ENCODE results near the gene ZFYVE28. TPM values are rescaled to one million over a fixed set of nuclear protein-coding genes. Genes with fewer than 3 reads are reported as not detected.

Gene ZFYVE28
- polyA plus RNA-seq, 3 donors, result 4.4 to 6.9 (median 5.1) TPM

DNA sequence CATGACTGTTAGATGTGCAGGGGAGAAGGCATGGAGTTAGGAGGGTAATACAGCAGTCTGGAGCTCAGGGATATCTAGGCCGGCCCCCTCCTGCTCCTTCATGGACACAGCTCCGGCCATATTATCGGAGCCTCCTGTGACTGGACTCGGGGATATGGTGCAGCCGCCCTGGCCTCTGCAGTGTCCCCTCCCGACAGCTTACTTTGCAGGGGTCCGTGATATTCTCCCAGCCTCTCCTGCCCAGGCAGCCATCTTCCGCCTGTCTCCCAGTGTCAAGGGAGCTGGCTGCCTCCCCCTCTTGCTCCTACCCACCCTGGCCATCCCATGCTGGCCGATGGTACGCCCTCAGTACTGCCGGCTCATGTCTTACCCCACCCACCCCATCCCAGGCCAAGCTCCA lies 30.6 kb upstream of the ZFYVE28 start:
- 92 to 98% (median 92%) methylated on average over 11 of the region's 11 CpGs for WGBS, 3 donors
- no peak overlapping the region for H3K27ac ChIP-seq (ENCODE audit: low read depth, low read length)

DNA sequence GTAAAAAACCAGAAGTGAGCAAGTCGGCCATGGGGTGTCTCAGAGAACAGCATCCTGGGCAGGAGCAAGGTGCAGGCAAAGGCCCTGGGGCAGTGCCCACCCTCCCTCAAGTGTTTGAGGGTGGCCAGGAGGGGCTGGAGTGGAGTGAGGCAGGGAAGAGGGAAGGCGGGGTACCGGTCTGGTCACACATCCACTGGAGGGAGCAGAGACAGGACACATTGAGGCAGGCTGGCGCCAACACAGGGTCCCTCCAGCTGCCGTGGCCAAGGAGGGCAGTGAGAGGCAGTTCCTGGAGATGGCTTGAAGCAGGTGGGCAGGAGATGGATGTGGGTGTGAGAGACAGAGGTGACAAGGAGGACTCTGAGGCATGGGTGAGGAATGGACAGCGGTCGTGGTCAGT lies 30.1 kb upstream of the ZFYVE28 start:
- 90 to 94% (median 94%) methylated on average over 7 of the region's 7 CpGs for WGBS, 3 donors
- no peak overlapping the region for H3K27ac ChIP-seq (ENCODE audit: low read depth, low read length)

DNA sequence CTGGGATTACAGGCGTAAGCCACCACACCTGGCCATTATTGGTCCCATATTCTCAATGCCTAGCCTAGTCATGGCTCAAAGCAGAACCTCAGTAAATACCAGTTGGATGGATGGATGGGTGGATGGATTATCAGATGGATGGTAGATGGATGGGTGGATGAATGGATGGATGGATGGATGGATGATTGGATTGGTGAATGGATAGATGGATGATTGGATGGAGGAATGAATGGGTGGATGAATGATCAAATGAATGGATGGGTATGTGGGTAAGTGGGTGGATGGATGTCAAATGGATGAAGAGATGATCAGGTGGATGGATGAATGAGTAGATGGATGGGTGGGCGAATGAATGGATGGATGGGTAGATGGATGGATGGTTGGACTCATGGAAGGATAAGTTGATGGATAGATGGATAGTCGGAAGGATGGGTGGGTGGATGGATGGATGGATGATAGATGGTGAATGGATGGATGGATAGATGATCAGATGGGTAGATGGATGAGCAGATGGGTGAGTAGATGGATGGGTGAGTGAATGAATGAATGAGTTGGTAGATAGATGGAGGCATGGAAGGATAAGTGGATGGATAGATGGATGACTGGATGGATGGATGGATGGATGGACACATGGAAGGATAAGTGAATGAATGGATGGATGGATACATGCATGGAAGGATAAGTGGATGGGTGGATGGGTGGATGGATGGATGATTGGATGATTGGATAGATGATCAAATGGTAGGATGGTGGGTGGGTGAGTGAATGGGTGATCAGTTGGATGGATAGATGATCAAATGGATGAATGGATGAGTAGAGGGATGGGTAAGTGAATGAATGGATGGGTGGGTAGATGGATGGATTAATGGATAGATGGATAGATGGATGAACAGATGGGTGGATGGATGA lies 28.5 kb upstream of the ZFYVE28 start:
- 92 to 96% (median 93%) methylated on average over 3 of the region's 3 CpGs for WGBS, 3 donors
- no peak overlapping the region for H3K27ac ChIP-seq (ENCODE audit: low read depth, low read length)

DNA sequence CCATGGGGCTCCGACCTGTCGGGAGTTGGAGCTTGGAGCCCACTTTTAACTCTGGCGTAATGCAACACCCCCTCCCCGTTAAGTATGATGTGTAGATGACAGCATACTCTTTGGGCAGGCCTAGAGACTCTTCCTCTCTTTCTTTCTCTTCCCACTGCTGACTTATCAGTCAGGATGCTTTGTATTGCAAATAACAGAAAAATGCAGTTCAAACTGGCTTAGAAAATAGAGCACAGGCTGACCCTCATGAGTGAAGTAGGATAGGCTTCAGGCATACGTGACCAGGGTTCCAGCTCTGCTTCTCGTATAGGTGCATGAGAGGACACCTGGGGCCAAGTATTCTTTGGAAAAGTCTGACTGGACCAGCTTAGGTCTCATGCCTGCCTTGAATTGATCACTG lies 27.1 kb upstream of the ZFYVE28 start:
- no peak overlapping the region for H3K27ac ChIP-seq (ENCODE audit: low read depth, low read length)
- WGBS, 3 donors, result 92 to 95% (median 92%) methylated on average over 6 of the region's 6 CpGs

DNA sequence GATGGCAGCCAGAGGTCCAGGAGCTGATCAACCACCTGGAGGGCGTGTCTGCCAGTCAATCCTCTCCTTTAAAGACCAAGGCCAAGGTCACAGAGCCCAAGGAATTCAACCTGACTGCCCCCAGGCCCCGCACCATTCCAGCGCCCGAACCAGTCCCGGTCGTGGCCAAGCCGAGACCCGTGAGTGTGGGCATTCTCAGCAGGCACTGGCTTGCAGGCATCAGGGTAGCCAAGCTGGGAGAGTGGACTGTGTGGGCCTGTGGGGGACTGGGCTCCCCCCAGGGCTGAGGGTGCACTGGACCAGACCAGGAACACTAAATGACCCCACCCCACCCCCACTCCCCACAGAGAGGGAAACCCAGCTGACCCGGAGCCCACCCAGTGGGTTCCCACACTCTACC lies 26.7 kb upstream of the ZFYVE28 start:
- H3K27ac ChIP-seq (ENCODE audit: low read depth, low read length), result no peak overlapping the region
- 94 to 96% (median 95%) methylated on average over 9 of the region's 9 CpGs for WGBS, 3 donors

DNA sequence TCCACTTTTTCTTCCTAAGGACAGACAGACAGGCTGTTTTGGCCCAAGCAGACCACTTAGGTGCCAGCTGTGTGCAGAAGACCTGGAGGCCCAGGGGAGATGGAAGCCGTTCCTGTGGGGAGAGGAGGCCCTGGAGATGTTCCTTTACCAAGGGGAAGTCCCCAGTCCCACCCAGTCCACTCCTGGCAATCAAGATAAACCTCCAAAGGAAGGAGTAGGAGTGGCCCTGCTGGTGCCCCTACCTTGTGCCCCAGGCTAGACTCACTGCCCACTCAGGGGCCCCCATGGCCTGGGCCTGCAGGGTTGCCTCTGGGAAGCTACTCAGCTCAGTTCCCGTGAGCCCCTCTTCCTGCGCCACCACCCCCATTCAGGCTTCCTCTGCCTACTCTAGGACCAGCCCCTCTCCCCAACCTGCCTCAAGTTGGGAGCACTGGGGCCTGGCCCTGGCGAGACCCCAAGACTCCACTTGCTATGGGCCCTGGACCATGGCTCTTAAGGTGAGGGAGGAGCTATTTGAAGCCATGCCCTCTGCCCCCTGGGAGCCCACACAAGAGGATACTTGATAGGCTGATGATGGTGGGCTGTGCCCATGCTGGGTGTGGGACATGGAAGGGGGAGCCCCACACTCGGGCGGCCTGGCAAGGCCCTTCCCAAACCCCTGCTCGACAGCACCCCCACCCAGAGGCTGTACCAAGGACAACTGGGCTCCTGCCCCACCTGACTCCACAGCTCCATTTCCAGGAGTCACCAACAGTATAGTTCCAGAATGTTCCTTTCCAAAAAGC lies 25.7 kb upstream of the ZFYVE28 start:
- H3K27ac ChIP-seq (ENCODE audit: low read depth, low read length), result no peak overlapping the region
- 80 to 90% (median 88%) methylated on average over 7 of the region's 7 CpGs for WGBS, 3 donors

DNA sequence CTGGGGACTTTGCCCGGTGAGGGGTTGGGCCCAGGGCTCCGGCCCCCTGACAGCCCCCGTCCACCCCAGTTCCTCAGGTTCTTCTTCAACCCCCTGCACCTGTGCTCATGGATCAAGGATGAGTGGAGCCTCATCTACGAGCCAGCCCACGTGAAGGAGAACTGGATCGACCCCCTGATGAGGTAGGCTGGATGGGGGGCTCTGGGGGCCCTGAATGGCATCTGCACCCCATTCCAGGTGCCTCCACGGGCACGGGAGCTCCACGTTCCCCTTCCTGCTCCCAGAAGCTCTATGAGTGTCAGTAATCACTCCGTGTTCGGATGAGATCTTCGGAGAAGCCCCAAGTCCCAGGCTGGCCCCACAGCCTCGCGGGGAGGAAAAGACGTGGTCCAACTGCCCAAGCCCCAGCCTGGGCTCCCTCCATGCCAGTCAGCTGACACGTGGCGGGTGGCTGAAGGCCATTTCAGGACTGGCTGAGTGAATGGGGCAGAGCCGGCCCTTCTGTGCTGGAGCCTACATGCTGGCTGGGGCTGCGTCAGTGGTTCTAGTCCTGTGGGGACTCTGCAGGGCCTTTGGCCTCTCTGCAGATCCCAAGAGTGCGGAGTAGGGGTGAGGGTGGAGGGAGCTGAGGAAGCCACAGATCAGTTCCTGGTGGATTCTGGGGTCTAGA lies 24.8 kb upstream of the ZFYVE28 start:
- WGBS, 3 donors, result 82 to 87% (median 84%) methylated on average over 18 to 20 of the region's 20 CpGs
- H3K27ac ChIP-seq (ENCODE audit: low read depth, low read length), result no peak overlapping the region

DNA sequence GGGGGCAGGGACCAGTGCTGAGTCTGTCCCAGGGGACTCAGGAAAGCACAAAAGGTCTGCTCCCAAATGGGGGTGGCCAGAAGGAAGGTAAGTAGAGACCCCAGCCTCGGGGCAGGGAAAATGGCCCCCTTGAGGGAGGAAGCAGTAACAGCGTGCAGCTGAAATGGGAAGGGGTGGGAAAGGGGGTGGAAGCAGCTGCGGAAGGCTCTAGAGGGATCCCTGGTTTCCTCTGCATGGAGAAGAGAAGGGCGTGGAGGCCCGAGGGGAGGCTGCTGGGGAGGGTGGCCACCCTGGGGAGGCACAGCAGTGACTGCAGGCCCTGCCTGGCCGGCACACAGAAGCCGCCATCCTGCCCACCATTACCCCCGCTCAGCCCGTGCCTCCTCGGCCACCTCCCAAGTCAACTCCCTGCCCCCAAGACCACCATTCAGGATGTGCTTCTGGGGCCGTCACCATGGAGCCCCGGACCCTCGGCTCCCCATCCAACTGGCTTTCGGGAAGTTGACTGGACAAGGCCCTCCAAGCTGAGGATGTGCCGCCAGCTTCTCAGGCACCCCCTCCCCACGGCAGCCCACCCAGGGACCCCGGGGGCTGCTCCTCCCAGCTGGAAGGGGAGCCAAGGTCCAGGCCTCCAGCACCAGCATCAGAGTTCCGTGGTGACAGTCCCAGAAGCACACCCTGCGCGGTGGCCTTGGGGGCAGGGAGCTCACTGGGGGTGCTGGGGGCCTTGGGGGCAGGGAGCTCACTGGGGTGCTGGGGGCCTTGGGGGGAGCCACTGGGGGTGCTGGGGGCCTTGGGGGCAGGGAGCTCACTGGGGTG lies 23.9 kb upstream of the ZFYVE28 start:
- WGBS, 3 donors, result 70 to 78% (median 77%) methylated on average over 16 to 20 of the region's 20 CpGs

DNA sequence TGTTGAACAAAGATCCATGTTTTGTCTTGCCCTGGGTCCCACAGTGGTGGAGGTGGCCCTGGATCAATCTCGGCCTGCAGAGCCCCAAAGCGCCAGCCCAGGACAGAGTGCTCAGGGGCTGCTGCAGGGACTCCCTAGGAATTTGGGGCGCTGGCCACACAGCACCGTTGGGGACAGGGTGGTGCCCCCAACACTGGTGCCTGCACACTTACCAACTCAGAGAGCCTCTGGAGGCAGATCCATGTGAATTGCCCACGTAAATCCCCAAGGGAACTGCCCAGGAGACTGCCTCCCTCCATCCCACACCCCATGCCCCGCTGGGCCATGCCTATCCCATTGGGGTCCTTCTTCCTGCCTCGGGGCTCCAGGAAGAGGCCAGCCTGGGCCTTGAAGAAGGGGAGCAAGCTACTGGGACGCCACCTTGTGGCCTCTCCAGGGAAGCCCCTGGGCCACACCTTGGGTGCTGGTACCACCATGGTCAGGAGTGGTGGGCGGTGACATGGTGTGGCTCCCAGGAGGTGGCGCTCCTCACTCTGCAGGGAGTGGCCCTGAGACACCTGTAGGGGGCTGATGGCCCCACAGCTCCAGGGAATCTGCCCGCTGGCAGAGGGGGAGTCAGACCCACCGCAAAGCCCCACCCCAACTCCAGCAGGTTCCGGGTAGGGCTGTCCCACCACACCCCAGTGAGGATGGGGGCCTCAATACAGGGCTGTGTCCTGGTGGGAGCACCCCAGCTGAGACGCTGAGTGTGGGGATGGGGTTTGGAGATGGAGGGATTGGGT lies 23.1 kb upstream of the ZFYVE28 start:
- no peak overlapping the region for H3K27ac ChIP-seq (ENCODE audit: low read depth, low read length)
- 47 to 54% (median 51%) methylated on average over 14 of the region's 14 CpGs for WGBS, 3 donors

More for the DNA sequence above, 23.9 kb upstream of the ZFYVE28 start:
- no peak overlapping the region for H3K27ac ChIP-seq (ENCODE audit: low read depth, low read length)

DNA sequence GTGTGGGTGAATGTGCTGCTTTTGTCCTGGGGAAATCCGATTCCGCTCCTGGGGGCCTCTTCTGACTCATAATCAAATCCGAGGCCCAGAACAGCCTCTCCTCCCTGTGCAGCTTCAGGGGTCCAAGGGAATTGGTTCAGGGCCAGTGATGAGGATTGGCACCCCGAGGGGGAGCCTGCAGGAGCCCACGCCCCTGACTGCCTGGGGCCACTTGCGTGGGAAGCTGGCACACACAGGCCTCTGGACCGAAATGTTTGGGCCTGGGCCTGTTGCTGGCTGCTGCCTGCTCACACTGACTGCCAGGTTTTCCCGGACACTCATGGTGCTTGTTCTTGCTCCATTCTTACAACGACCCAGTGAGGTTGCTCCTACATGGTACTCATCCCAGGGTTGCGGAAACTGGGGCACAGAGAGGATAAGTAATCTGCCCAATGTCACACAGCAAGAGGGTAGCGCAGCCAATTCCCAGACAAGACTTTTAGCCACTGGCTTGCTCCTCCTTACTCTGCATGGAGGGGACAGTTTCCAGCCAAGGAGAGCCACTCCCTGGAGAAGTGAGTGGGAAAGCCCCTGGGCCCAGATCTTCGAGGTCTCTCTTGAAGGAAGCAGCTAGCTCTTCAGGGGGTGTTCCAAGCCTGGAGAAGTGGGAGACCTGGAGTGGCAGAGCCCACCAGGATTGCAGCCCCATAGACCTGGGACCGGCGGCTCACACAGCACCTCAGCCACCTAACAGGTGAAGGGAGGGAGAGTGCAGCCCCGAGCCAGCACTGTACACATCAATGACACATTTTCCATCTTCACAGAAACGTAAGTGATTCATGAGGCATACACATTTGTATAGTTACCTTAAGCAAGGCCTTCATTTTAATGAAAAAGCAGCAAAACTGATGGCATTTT lies 20.6 kb upstream of the ZFYVE28 start:
- no peak overlapping the region for H3K27ac ChIP-seq (ENCODE audit: low read depth, low read length)
- 81 to 91% (median 83%) methylated on average over 16 of the region's 16 CpGs for WGBS, 3 donors

DNA sequence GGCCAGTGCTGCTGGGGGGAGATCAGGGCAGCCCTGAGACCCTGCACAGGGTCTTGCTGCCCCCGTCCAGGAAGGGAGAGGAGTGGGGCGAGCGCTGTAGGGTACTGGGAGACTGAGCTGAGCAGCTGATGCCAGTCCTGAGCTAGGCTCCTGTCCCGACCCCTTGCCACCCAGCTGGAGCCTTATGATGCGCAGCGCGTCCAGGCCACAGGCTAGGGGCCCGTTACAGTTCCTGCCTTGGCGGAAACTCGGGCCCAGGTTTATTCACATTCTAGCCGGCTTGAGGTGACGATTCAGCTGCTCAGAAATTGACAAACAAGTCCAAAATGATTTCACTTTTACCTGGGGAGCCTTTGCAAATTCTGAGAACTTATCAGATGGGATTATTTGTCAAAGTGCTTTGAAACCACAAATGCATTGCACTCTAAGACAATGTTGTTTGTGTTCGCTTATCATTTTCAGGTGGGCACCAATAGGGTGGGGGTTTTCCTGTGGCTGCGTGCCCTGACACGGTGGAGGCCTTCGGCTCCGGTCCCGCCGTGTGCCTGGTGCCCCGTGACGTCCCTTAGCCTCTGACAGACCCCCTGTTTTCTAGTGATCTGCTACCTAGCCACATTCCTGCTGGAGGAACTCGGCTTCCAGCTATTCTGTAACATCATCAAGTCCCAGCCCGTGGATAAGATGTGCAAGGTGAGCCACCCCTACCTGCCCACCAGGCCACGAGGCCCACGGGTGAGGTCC lies 19.2 kb upstream of the ZFYVE28 start:
- WGBS, 3 donors, result 82 to 85% (median 83%) methylated on average over 25 of the region's 25 CpGs

DNA sequence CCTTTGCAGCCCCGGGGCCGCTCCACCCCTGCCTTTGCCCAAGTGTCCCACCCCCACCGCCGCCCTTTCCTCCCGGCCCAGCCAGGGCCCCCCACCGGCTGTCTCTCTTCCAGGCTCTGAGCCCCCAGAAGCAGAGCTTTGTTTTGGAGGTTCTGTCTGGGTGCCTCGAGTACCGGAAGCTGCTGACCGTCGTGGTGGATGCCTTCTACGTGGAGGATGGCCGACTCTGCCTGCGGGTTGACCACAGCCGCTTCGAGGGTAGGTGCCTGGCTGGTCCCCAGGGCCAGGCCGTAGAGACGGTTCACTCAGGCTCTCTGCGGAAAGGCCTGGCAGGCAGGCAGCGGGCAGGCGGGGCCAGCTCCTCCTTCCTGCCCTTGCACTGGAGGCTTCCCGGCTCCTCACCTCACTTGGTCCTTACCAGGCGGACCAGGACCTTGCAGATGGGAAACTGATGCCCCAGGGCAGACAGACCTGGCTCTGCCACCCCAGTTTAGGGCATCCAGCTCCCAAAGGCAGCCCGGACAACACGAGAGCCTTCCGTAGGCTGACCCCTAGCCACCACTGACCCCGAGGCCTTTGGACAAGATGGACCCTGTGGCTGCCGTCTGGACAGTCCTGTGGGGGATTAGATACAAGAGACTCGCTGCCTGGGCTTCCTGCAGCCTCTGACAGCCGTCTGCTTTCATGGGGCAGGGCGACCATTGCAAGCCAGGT lies 18.5 kb upstream of the ZFYVE28 start:
- 83 to 84% (median 84%) methylated on average over 29 to 30 of the region's 30 CpGs for WGBS, 3 donors
- no peak overlapping the region for H3K27ac ChIP-seq (ENCODE audit: low read depth, low read length)

More for the DNA sequence above, 19.2 kb upstream of the ZFYVE28 start:
- no peak overlapping the region for H3K27ac ChIP-seq (ENCODE audit: low read depth, low read length)

DNA sequence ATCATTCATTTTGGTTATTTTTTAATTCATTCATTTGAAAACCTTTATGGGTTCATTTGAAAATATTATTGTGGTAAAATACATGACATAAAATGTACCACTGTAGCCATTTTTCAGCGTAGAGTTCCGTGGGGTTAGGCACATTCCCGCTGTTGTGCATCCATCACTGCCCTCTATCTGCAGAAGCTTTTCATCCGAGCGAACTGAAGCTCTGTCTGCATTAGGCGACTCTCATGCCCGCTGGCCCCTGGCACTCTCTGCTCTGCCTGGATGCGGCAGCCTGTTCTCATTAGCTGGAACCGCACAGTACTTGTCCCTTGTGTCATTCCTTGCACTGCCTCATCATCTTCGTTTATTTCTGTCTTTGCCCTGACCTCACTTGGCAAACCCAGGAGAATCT lies 17.9 kb upstream of the ZFYVE28 start:
- 48 to 63% (median 54%) methylated on average over 10 of the region's 10 CpGs for WGBS, 3 donors

DNA sequence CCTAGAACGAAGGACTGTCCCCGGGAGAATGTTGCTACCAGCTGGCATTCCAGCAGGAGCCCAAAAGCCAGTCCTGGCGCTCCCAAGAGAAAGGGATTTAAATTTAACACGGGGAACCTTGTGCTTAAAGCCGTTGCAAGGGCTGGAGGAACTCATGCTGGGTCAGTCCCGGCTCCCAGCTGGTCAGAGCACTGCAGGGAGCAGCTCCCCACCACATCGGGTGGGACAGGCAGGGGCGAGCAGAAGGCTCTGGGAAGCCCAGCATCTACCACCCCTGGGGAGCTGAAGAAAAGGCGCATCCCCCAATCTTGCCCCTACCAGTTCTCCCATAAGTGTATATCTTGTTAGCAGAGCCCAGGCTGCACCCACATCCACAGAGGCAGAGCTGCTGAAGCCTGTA lies 16.0 kb upstream of the ZFYVE28 start:
- no peak overlapping the region for H3K27ac ChIP-seq (ENCODE audit: low read depth, low read length)
- whole genome bisulfite sequencing, 3 donors, result 67 to 70% (median 68%) methylated on average over 9 of the region's 9 CpGs

More for the DNA sequence above, 17.9 kb upstream of the ZFYVE28 start:
- no peak overlapping the region for H3K27ac ChIP-seq (ENCODE audit: low read depth, low read length)

DNA sequence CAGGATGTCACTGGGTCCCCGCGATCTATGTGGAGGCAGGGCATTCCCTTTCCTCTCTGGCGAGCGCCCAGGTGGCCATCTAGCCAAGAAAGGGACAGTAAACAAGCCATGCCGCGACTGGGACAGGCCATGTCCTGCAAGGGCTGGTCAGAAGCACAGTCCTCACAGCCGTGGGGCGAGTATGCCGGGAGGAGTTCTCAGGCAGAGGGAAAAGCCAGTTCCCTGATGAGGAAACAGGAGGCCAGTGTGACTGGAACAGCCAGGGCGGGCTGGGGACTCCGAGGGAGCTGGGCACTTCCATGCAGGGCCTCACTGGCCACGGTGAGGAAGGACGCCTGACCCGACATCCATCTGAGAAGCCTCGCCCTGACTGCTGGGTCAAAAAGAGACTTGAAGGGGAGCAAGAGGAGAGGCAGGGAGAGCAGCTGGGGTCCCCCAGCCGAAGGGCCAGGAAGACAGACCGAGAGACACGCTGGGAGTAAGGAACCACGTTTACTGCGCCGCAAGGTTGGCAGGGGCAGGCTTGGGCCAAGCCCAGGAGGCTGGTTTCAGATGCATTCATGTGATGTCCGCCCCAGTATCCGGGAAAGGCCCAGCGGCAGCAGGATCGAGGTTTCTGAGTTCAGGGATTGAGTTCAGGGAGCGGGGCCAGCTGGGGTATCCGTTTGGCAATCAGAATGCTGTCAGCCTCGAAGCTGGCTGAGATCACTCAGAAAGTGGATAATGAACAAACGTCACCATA lies 15.3 kb upstream of the ZFYVE28 start:
- WGBS, 3 donors, result 74 to 78% (median 75%) methylated on average over 25 to 29 of the region's 29 CpGs
- no peak overlapping the region for H3K27ac ChIP-seq (ENCODE audit: low read depth, low read length)
